Measurements from ENCODE around the gene PEMT.

GRCh38 chr17:17481860-17482259 lies 109.6 kb downstream of the PEMT start:
- TF ChIP-seq POLR2A (IDR thresholded peaks at IDR 0.05), result no peak
- no peak for TF ChIP-seq CTCF (IDR thresholded peaks at IDR 0.05)
